Activated naive CD8-positive, alpha-beta T cell (primary cell): ENCODE measurements around the gene RSKR.

ENCODE experiments used
- H3K27ac Mint-ChIP-seq: one replicate; pipeline ENCODE4 v1.8.0; 2021; ENCODE audit warnings: mixed read lengths
- H3K27me3 Mint-ChIP-seq: one replicate; pipeline ENCODE4 v1.8.0; 2021; ENCODE audit warnings: mixed read lengths
- H3K36me3 Mint-ChIP-seq: one replicate; pipeline ENCODE4 v1.8.0; 2021; ENCODE audit warnings: mixed read lengths
- H3K4me1 Mint-ChIP-seq: one replicate; pipeline ENCODE4 v1.8.0; 2021; ENCODE audit warnings: low read depth, mixed read lengths
- H3K4me3 Mint-ChIP-seq: one replicate; pipeline ENCODE4 v1.8.0; 2021; ENCODE audit warnings: mild to moderate bottlenecking, mixed read lengths
- H3K9me3 Mint-ChIP-seq: one replicate; pipeline ENCODE4 v1.8.0; 2021; ENCODE audit warnings: low read depth, mixed read lengths

Gene RSKR

DNA sequence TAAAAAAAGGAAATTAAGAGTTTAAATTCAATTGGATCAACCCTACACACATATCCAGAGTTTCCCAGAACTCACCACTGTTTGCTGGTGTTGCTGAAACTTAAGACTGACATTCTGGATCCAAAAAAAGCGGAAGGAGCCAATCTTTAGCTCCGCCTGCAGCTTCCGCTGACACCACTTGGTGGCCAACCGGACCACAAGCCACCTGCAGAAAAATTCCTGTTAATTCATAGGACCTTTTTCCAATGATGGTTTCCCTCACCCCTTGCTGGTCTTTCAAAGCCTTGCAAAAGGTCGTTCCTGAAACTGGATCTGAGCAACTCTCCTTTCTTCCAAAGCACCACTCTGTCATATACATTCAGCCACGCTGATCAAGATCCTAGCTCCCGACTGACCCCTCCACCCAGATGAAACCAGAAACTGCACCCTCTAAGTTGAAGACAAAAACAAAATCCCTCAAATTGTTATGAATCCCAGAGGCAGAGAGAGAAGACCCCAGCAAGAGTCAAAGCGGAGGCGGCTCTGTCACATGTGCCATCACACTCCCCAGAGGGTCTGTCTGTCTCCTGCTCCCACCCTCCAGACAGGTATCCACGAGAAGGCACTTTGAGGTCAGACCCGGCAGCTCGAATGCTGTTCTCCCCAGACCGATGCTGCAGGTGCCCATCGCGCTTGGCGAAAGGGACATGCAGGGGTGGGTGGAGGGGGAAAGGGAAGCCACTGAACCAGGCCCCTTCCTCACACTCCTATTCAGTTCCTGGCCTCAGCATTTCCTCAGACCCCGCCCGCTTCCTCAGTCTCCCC lies 30.2 kb upstream of the RSKR start:
- H3K4me3 Mint-ChIP-seq: peak overlapping the region; percentile 97
- no peaks in the 10 kb centered on the region for H3K27me3 Mint-ChIP-seq
- peaks cover 37% of the 10 kb centered on the region for H3K4me1 Mint-ChIP-seq
- H3K36me3 Mint-ChIP-seq: peaks cover 9% of the 10 kb centered on the region
- H3K9me3 Mint-ChIP-seq: no peaks in the 10 kb centered on the region
- peak overlapping the region; percentile 90 for H3K27ac Mint-ChIP-seq

DNA sequence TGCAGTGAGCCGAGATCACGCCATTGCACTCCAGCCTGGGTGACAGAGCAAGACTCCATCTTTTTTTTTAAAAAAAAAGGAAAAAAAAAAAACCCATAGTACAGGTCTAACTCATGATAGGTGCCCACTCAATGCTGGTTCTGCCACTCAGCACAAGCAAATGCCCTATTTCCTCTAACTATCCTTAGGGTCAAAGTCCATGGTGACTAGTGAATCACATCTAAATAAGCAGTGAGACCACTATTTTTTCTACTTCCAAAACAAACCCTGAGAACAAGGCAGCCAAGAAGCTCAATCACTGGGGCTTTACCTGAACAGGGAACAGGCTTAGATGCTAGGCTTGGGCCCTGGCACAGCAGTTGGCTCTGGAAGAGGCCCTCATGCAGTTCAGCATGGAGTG lies 27.6 kb upstream of the RSKR start:
- H3K27ac Mint-ChIP-seq: no peak overlapping the region
- peaks cover 9% of the 10 kb centered on the region for H3K36me3 Mint-ChIP-seq
- peaks cover 41% of the 10 kb centered on the region for H3K4me1 Mint-ChIP-seq
- H3K4me3 Mint-ChIP-seq: peak overlapping the region; percentile 23
- no peaks in the 10 kb centered on the region for H3K27me3 Mint-ChIP-seq
- H3K9me3 Mint-ChIP-seq: no peaks in the 10 kb centered on the region

DNA sequence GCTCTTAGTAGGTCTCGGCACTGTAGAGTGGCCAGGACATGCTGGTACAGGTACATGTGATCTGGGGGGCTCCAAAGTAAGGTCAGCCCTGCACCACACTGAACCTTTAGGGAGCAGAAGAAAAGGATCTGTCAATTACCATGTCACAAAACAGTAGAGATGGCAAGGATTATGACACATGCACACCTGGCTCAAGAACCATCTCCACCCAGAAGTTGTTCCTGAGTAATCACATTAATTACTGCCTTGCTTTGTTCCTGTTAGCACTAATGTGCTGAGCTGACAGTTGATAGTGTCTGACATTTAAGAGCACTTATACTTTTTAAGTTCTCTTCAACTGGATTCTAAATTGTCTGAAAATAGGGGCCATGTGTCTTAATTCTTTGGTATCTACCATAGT lies 21.5 kb upstream of the RSKR start:
- peaks cover 27% of the 10 kb centered on the region for H3K4me1 Mint-ChIP-seq
- no peak overlapping the region for H3K4me3 Mint-ChIP-seq
- H3K36me3 Mint-ChIP-seq: peaks cover 7% of the 10 kb centered on the region
- no peak overlapping the region for H3K27ac Mint-ChIP-seq
- no peaks in the 10 kb centered on the region for H3K9me3 Mint-ChIP-seq
- H3K27me3 Mint-ChIP-seq: no peaks in the 10 kb centered on the region

DNA sequence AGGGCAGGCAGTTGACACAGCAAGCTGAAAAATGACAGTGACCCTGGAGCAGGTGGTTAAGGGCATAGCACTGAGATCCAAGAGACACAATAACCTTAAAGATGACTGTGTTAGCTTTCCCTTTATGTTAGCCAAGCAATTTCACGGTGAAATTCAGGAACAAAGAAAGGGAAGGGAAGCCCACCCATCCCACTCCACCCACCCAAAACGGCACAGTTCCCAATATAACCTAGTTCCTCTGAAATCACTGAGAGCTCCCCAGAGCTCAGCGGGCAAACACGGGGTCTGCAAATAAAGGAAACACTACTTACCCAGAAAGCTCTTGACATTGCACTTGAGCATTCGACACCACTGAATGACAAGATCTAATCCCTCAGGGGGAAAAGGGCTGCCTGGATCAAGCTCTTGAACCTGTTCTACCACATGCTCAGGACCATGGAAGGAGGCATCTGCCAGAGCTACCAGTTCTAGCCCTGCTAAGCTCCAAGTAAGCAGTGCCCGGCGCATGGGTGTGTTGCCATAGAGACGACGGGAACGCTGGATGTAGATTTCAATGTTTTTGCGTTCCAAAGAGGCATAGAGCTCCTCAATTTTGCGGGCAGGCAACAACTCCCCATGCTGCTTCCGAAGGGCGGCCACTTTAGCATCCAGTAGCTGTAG lies 20.4 kb upstream of the RSKR start:
- Mint-ChIP-seq H3K36me3 (peaks cover 5% of the 10 kb centered on the region), H3K4me3 (no peak overlapping the region), H3K27me3 (no peaks in the 10 kb centered on the region), H3K9me3 (no peaks in the 10 kb centered on the region), H3K4me1 (peaks cover 26% of the 10 kb centered on the region), H3K27ac (no peak overlapping the region)

GRCh38 chr17:28626818-28627217 lies 12.8 kb upstream of the RSKR start:
- H3K4me1 Mint-ChIP-seq: peaks cover 3% of the 10 kb centered on the region
- H3K36me3 Mint-ChIP-seq: no peaks in the 10 kb centered on the region
- no peak overlapping the region for H3K4me3 Mint-ChIP-seq
- H3K27me3 Mint-ChIP-seq: no peaks in the 10 kb centered on the region
- no peaks in the 10 kb centered on the region for H3K9me3 Mint-ChIP-seq
- no peak overlapping the region for H3K27ac Mint-ChIP-seq

DNA sequence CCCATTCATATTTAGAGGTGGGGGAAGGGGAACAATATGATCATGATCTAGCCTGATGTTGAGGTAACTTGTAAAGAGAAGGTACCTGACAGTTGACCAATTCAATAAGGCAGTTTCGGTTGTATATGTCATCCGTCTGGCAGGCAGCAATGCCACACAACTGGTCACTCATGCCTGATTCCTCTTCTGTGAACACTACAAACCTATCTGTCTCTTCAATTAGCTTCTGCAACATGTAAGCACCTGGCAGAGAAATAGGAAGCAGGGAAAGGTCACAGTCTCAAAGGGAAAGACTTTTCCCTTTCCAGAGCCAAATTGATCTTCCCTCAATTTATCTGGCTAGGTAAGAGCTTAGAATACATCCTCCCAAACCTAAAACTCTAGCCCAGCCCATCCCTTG lies 10.2 kb upstream of the RSKR start:
- Mint-ChIP-seq H3K4me1 (peaks cover 3% of the 10 kb centered on the region), H3K27me3 (no peaks in the 10 kb centered on the region), H3K9me3 (no peaks in the 10 kb centered on the region), H3K4me3 (no peak overlapping the region), H3K36me3 (no peaks in the 10 kb centered on the region), H3K27ac (no peak overlapping the region)

- Mint-ChIP-seq H3K4me1 (peaks cover 3% of the 10 kb centered on the region), H3K36me3 (no peaks in the 10 kb centered on the region), H3K4me3 (no peak overlapping the region), H3K27me3 (no peaks in the 10 kb centered on the region), H3K9me3 (no peaks in the 10 kb centered on the region), H3K27ac (no peak overlapping the region)
Measured at GRCh38 chr17:28623696-28624095, 9.7 kb upstream of the RSKR start.

- Mint-ChIP-seq H3K4me1 (peaks cover 3% of the 10 kb centered on the region), H3K4me3 (no peak overlapping the region), H3K27me3 (no peaks in the 10 kb centered on the region), H3K9me3 (no peaks in the 10 kb centered on the region), H3K36me3 (peaks cover 4% of the 10 kb centered on the region), H3K27ac (no peak overlapping the region)
Measured at GRCh38 chr17:28622186-28622585, 8.2 kb upstream of the RSKR start.

- Mint-ChIP-seq H3K9me3 (no peaks in the 10 kb centered on the region), H3K36me3 (peaks cover 4% of the 10 kb centered on the region), H3K27ac (no peak overlapping the region), H3K4me1 (no peaks in the 10 kb centered on the region), H3K27me3 (no peaks in the 10 kb centered on the region), H3K4me3 (no peak overlapping the region)
Measured at GRCh38 chr17:28620010-28620409, 6.0 kb upstream of the RSKR start.

DNA sequence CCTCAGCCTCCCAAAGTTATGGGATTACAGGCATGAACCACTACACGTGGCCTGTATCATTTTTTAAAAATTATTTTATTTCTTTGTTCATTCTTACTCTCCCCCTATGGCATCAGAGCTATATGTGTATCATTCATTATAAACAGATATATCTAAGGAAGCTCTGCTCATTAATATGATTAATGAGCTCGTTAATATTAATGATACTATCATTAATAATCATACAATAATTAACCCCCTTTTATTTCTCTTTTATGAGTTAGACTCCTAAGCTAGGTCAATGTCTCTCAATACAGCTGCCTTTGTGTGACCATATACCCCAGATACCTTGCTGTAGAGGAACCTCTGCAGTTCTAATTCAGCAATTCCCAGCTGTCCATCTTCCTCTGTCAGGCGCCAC lies 4.5 kb upstream of the RSKR start:
- H3K36me3 Mint-ChIP-seq: peaks cover 4% of the 10 kb centered on the region
- H3K27me3 Mint-ChIP-seq: no peaks in the 10 kb centered on the region
- H3K4me1 Mint-ChIP-seq: no peaks in the 10 kb centered on the region
- H3K9me3 Mint-ChIP-seq: no peaks in the 10 kb centered on the region
- no peak overlapping the region for H3K4me3 Mint-ChIP-seq
- H3K27ac Mint-ChIP-seq: no peak overlapping the region

GRCh38 chr17:28616281-28616680 lies 2.3 kb upstream of the RSKR start:
- Mint-ChIP-seq H3K4me3 (no peak overlapping the region), H3K9me3 (no peaks in the 10 kb centered on the region), H3K27ac (peak overlapping the region; percentile 16), H3K36me3 (peaks cover 4% of the 10 kb centered on the region), H3K27me3 (no peaks in the 10 kb centered on the region), H3K4me1 (no peaks in the 10 kb centered on the region)

DNA sequence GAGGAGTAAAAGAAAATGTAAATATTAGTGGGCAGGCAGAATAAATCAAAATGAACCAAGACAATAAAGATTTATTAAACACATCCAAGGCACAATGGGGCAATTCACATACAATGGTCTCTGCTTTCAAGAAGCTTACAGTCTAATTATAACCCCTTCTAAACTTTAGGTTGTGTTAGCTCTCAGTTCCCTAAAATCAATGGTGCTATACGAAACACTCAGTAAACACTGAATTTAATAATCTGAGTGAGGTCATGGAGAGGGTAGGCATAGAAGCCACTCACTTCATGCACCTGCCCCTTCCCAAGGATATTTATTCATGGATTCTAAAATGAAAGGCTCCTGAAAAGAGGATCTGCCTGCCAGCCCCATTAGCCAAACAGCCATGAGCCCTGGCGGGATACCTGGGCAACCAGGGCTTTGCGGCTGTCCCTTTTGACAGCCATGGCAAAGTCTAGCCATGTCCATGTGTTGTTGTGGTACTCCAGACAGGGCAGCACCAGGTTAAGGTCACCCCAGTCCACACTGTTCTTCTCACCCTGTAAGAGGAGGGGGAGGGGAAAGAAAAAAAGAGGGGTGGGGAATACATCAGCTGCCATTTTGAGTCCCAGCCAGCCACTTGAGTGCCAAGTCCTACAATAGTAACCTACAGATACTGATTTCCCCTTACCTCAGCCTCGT lies 1.4 kb upstream of the RSKR start:
- H3K9me3 Mint-ChIP-seq: no peaks in the 10 kb centered on the region
- peaks cover 4% of the 10 kb centered on the region for H3K36me3 Mint-ChIP-seq
- no peaks in the 10 kb centered on the region for H3K4me1 Mint-ChIP-seq
- H3K27ac Mint-ChIP-seq: no peak overlapping the region
- no peaks in the 10 kb centered on the region for H3K27me3 Mint-ChIP-seq
- no peak overlapping the region for H3K4me3 Mint-ChIP-seq

- Mint-ChIP-seq H3K9me3 (no peaks in the 10 kb centered on the region), H3K36me3 (peaks cover 2% of the 10 kb centered on the region), H3K27ac (peak overlapping the region; percentile 22), H3K27me3 (no peaks in the 10 kb centered on the region), H3K4me3 (no peak overlapping the region), H3K4me1 (no peaks in the 10 kb centered on the region)
Measured at GRCh38 chr17:28612936-28613872, 781 bp downstream of the RSKR start.

- Mint-ChIP-seq H3K27me3 (no peaks in the 10 kb centered on the region), H3K27ac (peak overlapping the region; percentile 6), H3K36me3 (peaks cover 2% of the 10 kb centered on the region), H3K9me3 (no peaks in the 10 kb centered on the region), H3K4me3 (no peak overlapping the region), H3K4me1 (no peaks in the 10 kb centered on the region)
Measured at GRCh38 chr17:28612531-28612930, 1.5 kb downstream of the RSKR start.
